GM19463 (cell line): ENCODE measurements around the gene GSG1.

Source experiments
- ATAC-seq: cut with Tn5 transposase; IDR thresholded peaks from one replicate; pipeline ENCODE4 v1.9.1; 2021; ENCODE audit warnings: mild to moderate bottlenecking, moderate library complexity; ENCODE audit not compliant: unreplicated experiment

The GSG1 gene

GRCh38 chr12:13120413-13120812, 16.9 kb upstream of the GSG1 start:
- no peak for ATAC-seq

GRCh38 chr12:13119826-13120225, 16.4 kb upstream of the GSG1 start:
- no peak for ATAC-seq

- ATAC-seq: no peak
Observed at GRCh38 chr12:13117029-13117428, 13.6 kb upstream of the GSG1 start.

DNA sequence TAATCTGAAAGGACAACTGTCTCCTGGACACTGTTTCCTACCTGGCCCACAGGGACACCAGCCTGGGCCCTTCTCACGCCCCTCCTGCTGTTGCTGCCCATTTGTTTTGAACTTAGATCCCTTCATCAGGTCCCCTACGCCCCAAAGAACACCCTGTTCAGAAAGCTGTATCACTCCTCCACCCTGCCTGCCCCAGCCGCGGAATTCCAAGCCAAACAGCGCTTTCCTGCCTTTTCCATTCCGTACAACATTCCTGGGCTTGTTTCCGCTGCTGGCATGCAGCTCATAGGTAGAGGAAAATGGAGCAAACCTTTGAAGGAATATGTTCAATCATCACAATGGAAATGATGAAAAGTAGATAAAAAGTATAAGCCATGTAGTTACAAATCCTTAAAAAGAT, 12.8 kb upstream of the GSG1 start:
- ATAC-seq: no peak

DNA sequence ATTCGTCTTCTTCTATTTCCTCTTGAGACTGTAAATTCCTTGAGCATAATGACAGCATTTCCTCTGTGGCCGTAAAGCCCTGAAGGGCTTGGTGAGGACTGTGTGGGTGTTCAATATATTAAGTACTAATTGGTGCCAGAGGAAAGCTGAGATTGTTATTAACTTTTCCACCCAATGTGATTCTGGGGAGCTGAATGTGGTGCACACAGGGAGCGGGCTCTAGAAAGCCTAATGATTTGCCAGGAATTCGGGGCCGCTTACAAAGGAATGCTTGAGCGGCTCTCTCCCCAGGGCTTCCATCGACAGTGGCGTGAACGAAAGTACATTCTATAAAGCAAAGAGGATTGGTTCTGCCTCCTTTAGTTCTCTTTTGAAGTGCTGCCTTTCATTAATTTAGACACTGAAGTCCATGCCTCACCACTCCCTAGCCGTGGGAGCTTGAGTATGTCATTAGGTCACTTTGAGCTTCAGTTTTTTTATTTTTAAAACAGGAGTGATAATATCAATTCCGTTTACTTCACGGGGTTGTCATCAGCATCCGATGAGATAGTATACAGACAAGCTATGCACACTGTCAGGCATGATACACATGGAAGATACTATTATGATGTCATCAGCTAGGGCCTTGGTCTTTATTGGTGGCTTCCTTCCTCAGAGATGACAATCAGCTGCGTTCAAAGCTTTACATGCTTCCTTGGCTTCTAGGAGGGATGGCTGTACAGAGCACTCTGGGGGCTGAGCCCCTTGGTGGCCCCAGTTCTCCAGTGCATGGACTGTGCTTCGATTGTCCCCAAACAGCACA, 11.0 kb upstream of the GSG1 start:
- ATAC-seq: no peak

- no peak for ATAC-seq
Observed at GRCh38 chr12:13112968-13113367, 9.5 kb upstream of the GSG1 start.

DNA sequence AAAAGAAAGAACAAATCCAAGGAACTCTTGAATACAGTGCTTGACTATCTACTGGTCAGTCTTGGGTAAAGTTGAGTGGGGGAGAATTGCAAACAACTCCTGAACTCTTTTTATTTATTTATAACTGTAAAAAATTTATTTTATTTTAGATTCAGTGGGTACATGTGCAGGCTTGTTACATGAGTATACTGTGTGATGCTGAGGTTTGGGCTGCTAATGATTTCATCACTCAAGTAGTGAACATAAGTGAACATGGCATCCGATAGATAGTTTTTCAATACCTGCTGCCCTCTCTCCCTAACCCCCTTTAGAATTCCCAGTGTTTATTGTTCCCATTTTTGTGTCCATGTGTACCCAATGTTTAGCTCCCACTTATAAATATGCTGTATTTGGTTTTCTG, 3.2 kb upstream of the GSG1 start:
- no peak for ATAC-seq

- no peak for ATAC-seq
Observed at GRCh38 chr12:13105781-13106180, 2.3 kb upstream of the GSG1 start.

DNA sequence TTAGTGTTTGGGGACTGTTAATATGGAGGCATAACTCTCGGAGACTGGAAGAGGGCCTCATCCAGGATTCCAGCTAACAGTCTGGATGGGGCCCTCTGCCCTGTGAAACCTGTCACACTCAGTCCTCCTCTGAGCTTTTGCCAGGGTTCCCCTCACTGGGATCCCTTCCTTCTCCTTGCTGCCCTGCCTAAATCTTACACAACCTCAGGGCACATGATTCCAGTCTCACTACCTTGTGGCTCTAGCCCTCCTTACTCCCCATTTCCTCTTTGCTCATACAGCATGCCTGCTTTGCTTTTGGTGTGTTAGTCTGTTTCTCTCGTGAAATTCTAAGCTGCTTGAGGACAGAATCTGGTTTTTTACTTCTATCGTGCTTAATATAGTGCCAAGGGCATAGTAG, 942 bp upstream of the GSG1 start:
- no peak for ATAC-seq

DNA sequence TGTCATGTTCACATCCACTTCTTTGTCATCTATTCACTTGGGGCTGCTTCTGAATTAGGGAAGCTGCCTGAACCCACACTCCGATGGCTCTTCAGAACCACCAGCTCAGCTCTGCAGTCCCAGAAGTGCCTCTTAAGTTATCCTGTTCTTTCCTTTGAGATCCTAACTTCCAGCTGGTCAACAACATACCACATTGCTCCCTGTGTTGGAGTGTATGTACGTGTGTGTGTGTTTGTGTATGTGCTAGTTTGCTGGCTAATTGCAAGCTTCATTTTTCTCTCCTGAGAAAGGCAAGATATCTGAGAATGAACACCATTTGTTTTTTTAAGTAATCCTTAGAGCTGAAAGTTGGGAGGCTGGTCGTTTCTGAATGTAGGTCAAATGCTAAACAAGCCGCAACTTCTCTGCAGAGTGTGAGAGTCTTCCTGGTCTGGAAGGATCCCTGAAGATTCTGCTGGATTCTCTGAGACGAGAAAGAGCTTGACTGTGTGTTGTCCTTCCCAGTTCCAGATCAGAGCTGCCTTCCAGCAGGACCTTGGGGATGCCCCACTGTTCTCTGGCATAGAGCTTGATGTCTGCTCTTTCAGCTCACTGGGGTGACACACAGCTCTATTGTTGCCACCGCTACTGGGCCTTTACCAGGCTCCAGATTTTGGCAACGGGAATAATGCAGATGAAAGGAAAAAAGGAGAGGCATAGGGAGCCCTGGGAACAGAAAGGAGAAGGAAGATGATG, 839 bp downstream of the GSG1 start:
- ATAC-seq: no peak

GRCh38 chr12:13101821-13102375, 1.6 kb downstream of the GSG1 start:
- no peak for ATAC-seq

DNA sequence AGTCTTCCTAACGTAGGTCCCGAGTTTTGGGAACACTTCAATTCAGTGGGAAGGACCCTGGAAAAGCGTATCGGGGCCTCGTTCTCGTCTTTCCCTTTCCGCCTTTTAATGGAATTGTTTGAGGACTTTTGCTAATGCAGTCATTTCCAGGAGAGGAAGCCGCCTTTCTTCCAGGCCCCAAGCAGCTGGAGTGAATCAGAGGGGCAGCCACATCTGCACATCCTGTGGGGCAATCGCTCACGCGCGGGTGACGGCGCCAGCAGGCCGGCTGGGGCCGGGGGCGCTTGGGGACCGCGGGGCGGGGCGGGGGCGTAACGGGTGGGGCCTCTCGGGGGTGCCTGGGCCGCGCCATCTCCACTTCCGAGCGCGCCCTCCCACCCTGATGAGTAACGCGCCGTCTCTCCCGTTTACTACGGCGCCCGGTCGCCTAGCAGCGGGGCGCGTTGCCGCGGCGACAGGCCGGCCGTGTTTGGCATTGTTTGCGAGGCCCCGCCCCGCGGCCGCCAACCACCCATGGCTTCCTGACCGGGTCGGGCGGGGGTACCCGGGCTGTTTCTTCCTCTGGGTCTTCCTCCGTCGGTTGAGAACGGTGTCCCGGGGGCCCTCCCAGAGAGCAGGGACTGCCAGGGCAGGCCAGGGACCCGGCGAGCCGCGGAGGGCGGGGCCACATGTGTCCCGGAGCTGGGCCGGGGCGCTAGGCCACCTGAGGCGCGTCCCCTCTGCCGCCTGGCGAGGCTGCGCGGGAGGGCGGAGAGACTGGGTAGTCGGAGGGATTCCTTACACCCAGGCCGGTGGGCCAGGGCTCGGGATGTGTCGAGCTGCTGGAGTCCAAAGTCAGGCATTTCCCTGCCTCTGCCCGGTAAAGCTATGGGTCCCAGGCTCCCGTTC, 2.3 kb downstream of the GSG1 start:
- ATAC-seq: peak; percentile 87

DNA sequence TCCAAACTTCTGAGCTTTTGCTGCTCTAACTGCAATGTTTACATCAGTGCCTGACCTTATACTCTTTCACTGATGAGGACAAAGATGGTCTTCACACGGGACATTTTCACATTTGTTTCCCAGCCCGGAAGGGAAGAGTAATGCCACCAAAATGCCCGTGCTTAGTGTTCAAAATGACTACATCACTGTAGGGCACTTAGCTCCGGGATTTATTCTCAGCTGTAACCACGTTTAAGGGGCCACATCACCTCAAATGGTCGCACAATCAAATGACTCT, 2.9 kb downstream of the GSG1 start:
- no peak for ATAC-seq

GRCh38 chr12:13099844-13100604, 3.4 kb downstream of the GSG1 start:
- no peak for ATAC-seq

DNA sequence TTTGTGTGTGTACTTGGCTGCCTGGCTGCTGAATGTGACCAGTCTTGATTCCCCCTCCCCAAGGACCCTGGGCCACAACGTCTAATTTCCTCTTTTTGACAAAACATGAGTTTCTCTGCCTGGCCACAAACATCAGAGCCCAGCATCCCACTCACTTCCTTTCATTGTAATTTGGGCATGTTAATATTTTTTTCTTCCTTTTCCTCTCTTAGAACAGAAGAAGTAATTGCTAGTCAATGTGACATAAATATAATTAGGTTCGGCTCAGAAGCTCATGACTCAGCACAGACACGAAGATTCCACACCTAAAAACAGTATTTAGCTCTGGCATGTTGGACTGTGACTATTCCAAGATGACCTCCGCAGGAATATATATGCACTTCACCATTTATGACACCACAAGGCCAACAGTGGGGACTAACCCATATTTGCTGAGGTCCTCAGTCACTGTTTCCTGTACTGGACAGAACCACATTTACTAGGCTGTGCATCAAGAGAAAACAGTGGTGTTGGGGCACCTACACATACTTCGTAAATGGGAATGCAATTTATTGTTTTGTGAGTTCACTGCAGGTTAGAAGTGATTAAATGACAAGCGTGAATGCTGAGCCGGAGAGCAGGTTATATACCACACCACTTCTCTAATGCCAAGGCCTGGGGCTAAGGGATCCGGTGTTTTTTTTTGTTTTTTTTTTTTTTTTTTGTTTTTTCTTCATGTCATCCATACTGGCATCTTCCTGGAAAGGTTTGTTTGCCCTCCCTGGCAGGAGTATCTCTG, 4.2 kb downstream of the GSG1 start:
- no peak for ATAC-seq

DNA sequence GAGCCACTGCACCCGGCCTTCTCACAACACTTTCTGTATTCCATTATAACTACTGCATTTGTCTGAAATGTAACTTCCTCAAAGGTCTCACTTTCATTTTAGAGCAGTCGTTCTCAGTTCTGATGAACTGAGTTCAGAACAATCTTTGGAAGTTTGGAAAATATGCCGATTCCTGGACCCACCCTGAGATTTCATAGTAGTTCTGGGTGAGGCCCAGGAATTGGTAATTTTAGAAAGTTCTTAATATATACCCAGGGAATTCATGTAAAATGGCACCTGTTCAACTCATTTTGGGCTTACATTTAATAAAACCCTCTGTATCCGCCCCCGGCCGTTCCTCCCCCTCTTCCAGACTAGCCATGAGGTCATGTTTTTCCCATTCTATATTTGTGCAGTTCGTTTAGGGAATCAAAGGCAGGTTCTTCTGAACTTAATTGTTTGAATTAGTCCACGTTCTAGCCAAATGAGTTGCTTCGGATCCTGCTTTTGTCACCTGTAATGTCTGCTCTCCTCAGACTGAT, 5.9 kb downstream of the GSG1 start:
- ATAC-seq: no peak

- ATAC-seq: peak; percentile 58
Observed at GRCh38 chr12:13095266-13095995, 8.0 kb downstream of the GSG1 start.

DNA sequence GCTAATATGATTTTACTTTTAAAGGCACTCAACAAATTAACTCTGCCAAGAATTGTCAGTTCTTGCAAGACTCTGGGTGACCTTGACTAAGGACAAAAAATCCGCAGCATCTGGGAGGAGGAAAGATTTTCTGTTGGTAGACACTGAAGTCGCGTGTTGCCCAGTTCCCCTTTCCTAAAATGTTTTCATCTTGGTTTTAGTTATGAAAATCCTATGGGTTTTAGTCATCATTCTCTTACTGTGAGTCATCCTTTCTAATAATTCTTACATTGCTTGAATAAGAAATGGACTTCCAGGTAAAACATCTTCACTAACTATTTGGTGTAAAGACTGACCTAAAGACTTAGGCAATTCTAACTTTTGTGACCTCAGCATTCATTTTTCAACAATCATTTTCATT, 9.1 kb downstream of the GSG1 start:
- peak; percentile 42 for ATAC-seq

DNA sequence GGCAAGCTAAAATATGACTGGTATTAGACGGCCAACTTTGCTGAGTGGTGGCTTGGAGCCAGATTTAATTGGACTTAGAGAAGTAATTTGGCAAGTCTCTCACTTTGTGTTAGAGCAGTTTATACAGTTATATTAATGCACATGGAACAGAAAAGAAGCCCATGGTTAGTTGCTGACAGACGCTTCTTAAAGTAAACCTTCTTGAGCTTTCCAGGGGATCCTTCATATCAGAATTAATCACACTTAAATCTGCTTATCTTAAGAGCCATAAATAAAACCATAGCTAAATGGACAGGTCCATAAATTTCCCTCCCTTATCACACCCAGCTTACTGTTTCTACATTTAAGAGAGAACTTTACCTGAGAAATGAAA, 9.6 kb downstream of the GSG1 start:
- no peak for ATAC-seq
